EH (cell line): ENCODE data around the gene OR2H2.
A peak's percentile ranks its signal among the peaks of the same experiment; 100 is the strongest.

Experiments
- DNase-seq: peaks from one replicate; pipeline ENCODE4 v3.0.0-alpha.2; 2015; ENCODE audit warnings: low read depth

Gene OR2H2

GRCh38 chr6:29629571-29629970 is 44.6 kb downstream of the OR2H2 start:
- no peak for DNase-seq

- DNase-seq = no peak
Observed at GRCh38 chr6:29630315-29630714, 45.4 kb downstream of the OR2H2 start.

DNA sequence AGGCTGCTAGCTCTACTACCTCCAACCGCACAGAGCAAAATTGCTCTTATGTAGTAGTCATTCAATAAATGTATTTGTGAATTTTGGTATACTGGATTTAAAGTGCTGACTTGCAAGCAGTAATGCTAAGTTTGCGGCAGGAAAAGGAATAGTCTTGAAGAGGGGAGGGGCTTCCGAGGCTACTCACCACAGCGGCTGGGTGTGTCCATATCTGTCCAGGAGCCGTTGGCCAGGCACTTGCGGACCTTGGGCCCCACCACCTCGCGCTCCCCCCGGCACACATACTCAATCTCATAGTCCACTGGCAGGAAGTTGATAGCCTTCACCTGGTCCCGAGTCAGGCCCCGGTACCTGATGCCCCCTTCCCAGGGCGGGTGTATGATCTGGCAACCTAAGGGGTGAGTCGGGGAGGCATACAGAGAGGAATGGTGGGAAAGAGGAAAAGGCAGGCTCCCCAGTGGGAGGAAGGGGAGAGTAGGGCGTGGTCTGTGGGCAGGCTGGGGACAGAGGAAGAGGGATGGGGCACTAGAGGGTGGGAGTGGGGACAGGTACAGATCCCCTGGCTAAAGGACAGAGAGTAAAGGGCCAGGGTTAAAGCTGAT is 46.4 kb downstream of the OR2H2 start:
- no peak for DNase-seq

- DNase-seq = peak; percentile 82
Observed at GRCh38 chr6:29631860-29632731, 47.2 kb downstream of the OR2H2 start.

GRCh38 chr6:29632789-29633533 is 48.0 kb downstream of the OR2H2 start, which contains the start of gene GABBR1:
Gene GABBR1, minus strand, starts transcription at chr6:29633183. Its CDS starts 798 bp downstream, at chr6:29632385.
- DNase-seq = peak; percentile 93

DNA sequence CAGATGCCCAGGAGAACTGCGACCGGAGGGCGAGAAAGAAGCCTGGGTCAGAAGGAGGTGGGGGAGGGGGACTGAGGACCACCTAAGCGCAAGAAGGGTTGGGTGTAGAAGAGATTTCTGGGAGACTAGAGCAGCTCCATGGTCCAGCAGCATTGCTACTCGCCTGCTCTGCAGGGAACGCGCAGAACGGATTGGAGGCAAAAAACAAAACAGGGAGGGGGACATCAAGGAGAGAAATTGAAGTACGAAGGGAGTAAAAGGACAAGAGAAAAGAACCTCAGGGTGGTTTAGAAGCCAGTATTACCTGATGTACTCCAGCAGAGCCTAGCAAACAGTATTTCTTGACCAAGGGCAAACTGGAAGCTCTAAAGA is 48.6 kb downstream of the OR2H2 start:
- no peak for DNase-seq

DNA sequence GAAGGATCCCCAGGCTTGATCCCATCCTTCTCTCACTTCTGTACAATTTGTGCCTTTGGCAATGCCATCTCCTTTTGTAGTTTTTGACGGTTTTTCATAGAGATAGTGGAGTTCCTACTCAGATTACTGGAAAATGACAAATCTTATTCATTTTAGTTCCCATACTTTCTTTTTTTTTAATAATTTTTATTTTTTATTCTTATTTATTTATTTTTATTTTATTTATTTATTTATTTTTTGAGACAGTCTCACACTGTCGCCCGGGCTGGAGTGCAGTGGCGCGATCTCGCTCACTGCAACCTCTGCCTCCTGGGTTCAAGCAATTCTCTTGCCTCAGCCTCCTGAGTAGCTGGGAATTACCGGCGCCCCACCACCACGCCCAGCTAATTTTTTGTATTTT is 52.3 kb downstream of the OR2H2 start:
- no peak for DNase-seq
